GM18508 (cell line): ENCODE measurements around the gene OR51B2.
A peak's percentile ranks its signal among the peaks of the same experiment; 100 is the strongest.
"Not testable (repeated sequence)": the region's sequence is repeated elsewhere in the genome, so short reads cannot be mapped to it uniquely, and the experiment has no call there.

Experiments
- ATAC-seq: cut with Tn5 transposase; IDR thresholded peaks from one replicate; pipeline ENCODE4 v1.9.1; 2021; ENCODE audit warnings: moderate number of reproducible peaks; ENCODE audit not compliant: insufficient read depth, unreplicated experiment

Gene OR51B2

DNA sequence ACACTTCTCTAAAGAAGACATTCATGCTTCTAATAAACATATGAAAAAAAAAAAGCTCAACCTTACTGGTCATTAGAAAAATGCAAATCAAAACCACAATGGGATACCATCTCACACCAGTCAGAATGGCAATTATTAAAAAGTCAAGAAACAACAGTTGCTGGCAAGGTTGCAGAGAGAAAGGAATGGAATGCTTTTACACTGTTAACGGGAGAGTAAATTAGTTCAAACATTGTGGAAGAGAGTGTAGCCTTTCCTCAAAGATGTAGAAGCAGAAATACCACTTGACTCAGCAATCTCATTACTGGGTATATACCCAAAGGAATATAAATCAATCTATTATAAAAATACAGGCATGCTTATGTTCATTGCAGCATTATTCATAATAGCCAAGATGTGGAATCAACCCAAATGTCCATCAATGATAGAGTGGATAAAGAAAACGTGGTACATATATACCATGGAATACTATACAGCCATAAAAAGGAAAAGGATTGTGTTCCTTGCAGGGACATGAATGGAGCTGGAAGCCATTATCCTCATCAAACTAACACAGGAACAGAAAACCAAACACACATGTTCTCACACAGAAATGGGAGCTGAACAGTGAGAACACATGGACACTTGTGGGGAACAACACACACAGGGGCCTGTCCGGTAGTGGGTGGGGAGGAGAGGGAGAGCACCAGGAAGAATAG, 10.6 kb downstream of the OR51B2 start:
- ATAC-seq = not testable (repeated sequence)

DNA sequence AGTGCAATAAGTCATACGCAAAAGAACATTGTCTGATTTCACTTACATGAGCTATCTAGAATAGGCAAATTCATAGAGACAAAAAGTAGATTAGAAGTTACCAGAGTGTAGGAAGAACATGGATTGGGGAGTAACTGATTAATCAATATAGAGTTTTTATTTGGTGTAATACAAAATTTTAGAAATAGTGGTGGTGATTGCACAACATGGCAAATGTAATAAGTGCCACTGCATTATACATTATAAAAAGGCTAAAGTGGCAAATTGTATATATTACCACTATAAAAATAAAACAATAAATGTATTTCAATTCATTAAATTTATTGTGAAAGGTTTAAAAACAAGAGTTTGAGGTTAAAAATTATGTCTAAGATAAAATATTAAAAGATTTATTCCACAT, 13.7 kb downstream of the OR51B2 start:
- no peak for ATAC-seq

DNA sequence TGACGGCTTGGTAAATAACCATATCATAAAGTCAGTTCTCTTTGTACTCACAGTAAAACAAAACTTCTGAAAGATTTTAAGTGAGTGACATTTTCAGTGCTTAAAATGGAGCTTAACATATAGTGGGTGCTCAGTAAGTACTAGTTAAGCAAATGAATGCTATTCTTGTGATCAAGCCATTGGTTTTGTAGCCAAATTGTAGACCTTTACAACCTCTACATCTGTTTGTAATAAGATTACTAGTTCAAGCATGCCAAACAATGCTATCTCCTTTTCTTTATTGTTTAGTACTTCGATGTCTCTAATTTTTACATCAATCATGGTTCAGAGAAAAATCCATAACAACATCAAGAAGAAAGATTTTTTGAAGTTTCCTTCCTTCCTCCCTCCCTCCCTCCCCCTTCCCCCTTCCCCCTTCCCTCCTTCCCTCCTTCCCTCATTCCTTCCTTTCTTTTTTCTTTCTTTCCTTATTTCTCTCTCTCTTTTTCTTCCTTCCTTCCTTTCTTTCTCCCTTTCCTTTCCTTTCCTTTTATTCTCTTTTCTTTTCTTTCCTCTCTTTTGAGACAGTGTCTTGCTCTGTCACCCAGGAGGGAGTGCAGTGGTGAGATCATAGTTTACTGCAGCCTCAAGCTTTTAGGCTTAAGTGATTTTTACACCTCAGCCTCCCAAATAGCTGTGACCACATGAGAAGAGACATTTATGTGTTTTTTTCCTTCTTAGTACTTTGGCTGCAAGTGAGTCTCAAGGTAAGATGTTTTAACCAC, 16.7 kb downstream of the OR51B2 start:
- no peak for ATAC-seq

DNA sequence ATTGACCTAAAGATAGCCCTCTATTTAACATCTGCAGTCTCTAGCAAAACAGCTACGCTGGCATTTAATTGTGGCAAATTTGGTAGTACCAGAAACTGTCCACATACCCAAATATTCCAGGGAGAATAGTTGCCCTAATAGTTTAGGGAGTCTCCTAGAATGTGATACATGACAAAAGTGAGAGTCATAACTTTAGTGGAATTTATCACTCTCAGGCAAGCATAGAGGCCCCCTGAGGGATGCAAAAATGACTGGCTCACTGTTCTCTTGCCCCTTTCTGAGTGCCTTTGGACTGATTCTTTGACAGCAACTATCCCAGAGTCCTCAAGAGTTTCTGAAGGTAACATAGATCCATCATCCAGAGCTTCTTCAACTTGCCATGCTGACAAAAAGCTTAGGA, 20.1 kb downstream of the OR51B2 start:
- ATAC-seq = no peak

DNA sequence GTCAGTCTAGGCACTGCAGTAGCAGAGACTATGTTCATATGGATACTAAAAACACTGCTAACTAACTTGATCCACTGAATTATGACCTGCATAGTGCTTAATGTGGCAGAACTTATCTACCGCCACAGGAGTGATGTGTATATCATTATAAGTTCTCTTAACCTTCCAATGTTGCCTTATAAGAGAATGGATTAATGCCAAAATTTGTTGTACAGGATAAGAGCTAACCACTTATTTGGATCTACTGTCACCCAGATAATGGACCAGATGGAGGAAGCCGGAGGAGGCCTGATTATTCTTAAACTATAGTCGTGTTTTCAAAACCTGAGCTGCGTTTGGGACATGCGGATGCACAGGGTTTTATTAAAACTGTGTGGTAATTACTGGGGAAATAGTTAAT, 20.5 kb downstream of the OR51B2 start:
- no peak for ATAC-seq

DNA sequence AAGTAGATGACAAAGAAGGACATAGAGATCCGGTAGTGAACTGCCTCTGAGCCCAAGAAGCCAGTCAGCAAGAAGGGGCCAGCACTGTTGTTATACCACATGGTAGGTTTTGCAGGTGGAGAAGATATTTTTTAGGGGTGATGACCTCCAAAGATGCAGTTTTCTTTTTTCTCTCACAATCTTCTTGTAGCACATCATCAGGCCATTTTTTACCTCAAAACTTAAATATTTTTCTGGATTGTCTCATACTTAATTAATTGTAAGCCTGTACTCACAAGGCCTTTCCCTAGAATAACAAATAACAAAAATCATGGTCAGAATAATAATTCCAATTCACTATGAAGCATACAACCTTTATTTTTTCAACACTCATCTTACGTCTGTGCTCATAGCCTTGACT, 22.3 kb downstream of the OR51B2 start, which contains the start of gene OR51B4:
Gene OR51B4, minus strand, starts transcription at position 101 of the 400 bp plus-strand sequence. Its CDS starts 0 bp downstream, at position 101.
- no peak for ATAC-seq

DNA sequence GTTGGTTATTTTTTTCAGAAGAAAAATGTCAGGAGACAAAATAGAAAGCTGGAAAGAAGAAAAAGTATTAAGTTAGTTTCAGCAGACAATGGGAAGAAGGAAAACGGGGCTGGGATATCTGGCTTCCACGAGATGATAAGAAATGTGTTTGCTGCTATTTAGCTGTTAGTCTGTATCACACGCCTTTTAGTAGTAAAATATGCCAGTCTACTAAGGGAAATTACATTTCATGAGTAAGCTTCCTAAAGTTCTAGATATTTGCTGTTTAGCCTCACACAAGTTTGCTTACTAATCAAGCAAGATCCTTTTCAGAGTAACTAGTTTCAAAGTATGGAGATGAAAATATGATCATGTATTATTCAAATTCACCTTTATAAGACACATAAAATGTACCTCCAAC, 23.8 kb downstream of the OR51B2 start:
- no peak for ATAC-seq

DNA sequence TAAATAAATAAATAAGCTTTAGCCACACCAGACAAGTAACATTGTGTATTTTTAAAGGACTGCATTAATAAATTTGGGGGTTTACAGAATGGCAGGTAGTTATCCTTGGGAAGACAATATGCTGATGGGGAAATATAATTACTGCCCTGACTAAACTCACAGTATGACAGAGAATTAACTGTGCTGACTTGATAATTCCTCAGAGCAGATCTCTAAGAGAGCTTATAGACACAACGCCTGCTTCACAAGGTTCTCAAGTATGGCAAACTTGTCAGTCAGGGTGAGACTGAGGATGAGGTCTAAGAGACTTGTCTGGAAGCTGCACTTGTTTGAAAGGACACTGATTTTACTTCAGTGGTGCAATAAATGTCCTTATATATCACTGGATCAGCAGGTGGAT, 25.6 kb downstream of the OR51B2 start:
- ATAC-seq = no peak

DNA sequence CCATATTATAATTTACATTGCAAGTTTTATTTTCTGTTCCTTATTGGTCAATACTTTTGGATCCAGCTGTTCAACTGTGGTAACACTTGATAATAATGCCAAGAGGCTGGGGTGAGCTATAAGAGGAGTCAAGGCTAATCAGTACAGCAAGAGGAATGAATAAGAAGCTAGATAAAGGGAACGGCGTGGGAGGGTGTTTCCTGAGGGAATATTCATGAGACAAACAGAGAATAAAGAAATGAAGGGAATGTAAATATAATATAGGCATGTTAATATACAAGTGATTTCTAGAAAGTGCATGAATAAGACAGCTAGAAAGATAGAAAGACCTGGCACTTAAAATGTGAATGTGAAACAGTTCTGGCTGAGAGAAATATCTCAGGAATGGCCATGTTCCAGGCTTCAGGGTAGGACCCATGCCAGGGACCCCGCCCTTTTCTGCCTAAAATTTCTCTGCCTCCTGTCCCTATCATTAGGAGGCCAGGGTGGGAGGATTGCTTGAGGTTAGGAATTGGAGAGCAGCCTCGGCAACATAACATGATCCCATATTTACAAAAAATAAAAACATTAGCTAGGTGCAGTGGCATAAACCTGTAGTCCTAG, 26.3 kb downstream of the OR51B2 start:
- no peak for ATAC-seq

DNA sequence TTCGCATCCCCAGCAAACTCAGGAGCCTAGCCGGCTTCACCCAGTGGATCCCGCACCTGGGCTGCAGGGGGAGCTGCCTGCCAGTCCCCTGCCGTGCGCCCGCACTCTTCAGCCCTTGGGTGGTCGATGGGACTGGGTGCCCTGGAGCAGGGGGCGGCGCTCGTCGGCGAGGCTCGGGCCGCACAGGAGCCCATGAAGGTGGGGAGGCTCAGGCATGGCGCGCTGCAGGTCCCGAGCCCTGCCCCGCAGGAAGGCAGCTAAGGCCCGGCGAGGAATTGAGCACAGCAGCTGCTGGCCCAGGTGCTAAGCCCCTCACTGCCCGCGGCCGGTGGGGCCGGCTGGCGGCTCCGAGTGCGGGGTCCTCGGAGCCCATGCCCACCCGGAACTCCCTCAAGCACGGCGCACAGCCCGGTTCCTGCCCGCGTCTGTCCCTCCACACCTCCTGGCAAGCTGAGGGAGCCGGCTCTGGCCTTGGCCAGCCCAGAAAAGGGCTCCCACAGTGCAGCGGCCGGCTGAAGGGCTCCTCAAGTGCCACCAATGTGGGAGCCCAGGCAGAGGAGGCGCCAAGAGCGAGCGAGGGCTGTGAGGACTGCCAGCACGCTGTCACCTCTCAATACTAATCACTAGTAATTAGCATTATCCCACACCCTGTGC, 29.6 kb downstream of the OR51B2 start:
- ATAC-seq = not testable (repeated sequence)

DNA sequence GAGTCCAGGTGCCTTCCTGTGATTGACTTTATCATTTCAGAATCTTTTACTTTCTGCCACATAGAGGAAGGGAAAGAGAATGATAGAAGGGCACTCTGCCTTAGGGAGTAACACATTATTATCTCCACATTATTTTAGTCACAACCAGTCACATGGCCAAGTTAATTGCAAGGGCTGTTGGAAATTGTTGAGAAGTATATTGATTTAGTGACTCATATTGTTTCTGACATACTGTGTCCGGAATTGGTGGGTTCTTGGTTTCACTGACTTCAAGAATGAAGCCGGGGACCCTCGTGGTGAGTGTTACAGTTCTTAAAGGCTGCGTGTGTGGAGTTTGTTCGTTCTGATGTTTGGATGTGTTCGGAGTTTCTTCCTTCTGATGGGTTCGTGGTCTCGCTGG, 31.1 kb downstream of the OR51B2 start:
- ATAC-seq = no peak

DNA sequence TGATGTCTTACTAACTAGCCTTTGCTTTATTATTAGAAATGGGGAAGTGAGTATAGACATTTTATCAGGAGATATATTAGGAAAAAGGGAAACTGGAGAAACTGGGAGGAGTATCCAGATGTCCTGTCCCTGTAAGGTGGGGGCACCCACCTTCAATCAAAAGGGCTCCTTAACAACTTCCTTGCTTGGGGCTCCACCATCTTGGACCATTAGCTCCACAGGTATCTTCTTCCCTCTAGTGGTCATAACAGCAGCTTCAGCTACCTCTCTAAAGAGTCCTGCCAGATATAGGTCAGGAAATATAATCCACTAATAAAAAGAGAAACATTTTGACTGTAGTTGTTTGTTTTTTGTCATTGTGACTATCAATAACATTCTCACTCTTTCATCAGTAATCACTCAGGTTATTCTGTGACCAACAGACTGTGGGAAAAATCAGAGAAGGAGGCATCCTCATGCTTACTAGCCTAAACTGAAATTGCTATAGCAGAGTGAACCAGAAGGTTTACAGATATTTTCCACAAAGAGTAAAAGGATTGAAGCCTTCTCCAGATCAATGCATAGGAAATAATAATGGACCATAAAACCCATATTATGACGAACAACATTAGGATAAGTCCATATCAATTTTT, 32.8 kb downstream of the OR51B2 start:
- ATAC-seq = peak; percentile 81

DNA sequence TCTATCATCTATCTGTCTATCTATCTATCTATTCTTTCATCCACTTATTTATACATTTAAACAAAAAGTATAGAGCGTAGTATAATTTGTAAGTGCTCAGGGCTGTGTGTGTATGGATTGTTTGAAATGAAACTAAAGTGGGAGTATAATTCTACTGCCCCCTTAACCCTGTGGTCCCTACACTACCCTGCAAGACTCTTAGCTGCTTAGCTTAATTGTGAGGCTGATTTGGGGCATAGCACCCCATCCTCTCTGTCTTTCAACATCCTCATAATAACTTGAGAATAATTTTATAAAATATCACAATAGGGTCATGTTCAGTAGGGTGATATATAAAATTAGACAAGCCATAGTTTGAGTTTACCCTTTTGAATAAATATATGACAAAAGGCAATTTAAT, 34.0 kb downstream of the OR51B2 start:
- ATAC-seq = no peak

DNA sequence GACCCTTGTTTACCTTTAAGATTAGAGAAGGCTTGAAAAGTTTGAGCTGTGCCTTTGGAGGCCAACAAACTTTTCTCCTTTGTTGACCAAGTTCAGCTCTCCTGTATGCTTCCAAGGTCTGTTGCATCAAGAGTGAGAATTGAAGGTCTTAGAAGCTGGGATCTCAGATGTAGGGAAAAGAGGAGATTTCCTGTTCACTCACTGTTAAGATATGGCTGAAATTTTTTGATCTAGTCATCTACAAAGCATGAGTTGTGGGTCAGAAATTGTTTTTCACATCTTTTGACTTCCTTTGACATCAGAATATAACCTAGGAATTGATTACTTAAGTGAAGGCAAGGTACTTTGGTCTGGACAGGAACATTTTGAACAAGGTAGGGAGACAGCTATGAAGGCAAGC, 34.4 kb downstream of the OR51B2 start:
- ATAC-seq = no peak

DNA sequence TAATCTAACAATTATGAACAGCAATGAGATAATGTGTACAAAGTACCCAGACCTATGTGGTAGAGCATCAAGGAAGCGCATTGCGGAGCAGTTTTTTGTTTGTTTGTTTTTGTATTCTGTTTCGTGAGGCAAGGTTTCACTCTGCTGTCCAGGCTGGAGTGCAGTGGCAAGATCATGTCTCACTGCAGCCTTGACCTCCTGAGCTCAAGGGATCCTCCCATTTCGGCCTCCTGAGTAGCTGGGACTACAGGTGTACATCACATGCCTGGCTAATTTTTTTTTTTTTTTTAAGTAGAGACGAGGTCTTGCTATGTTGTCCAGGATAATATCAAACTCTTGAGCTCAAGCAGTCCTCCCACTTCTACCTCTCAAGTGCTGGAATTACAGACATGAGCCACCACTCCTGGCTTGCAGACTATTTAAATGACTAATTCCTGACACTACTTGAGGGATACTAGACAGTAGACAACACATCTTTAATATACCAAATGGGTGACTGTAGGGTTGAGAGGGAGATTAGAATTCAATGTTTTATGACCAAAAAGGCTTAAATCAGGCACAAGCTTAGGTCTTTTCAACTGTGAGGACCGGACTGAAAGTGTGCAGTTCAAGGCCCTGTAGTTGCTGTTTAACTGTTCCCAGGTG, 35.1 kb downstream of the OR51B2 start:
- no peak for ATAC-seq

DNA sequence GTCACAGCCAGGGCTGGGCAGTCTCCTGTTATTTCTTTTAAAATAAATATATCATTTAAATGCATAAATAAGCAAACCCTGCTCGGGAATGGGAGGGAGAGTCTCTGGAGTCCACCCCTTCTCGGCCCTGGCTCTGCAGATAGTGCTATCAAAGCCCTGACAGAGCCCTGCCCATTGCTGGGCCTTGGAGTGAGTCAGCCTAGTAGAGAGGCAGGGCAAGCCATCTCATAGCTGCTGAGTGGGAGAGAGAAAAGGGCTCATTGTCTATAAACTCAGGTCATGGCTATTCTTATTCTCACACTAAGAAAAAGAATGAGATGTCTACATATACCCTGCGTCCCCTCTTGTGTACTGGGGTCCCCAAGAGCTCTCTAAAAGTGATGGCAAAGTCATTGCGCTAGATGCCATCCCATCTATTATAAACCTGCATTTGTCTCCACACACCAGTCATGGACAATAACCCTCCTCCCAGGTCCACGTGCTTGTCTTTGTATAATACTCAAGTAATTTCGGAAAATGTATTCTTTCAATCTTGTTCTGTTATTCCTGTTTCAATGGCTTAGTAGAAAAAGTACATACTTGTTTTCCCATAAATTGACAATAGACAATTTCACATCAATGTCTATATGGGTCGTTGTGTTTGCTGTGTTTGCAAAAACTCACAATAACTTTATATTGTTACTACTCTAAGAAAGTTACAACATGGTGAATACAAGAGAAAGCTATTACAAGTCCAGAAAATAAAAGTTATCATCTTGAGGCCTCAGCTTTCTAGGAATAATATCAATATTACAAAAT, 35.8 kb downstream of the OR51B2 start:
- ATAC-seq = no peak

DNA sequence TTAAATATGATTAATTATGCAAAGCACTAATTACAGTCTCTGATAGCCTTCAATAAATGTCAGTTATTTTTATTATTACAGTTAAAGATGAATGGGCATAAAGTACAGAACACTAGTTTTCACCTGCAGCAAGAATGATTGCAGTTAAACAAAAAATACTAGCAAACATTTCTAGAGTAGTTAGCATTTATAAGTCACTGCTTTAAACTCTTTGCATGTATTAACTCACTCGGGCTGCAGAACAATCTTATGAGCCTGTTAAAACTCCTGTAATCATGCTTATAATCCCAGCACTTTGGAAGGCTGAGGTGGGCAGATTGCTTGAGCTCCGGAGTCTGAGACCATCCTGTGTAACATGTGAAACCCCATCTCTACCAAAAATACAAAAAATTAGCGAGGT, 37.2 kb downstream of the OR51B2 start:
- no peak for ATAC-seq

DNA sequence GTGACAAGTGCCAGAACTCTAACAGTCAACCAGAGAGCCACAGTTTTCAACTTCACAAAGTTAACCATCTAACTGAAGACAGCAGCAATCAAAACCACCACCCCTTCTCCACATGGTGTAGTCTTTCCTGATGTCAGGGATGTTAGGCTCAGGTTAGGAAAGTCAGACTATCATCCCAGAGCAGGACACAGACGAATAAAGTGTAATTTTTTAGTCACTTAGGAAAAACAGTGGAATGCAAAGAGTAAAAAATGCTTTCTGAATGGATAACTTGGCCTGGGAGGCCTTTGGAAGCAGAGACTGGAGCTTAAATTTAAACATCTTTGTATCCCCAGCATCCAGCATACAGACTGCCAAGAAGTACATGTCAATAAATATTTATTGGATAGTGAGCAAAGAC, 37.7 kb downstream of the OR51B2 start:
- no peak for ATAC-seq

DNA sequence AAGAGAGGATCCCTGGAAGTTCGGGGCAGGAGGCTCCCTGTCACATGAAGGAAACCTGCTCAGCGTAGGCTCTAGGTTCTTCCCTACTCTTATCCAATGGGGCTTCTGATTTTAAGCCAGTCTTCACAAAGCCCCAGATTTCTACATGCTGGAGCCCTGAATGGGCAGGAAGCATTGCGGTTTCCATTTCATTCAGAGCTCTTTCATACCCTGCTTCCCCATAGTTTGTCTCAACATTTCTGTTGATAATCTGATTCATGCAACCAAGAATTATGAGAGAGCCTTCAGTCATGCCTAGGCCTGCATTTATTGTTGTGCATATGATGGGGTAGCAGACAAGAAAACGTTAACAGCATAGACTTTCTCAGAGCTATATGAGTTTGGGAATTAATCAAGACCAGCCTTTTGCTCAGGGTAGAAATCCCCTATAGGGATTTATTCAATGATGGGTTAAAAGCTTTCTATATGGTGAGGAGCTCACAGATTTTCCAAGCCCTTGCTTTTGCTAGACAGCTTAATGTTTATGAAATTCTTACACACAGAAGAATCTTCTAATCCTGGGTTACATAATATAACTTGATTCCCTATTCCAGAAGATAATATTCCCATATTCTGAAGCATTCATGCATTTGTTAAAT, 38.3 kb downstream of the OR51B2 start:
- no peak for ATAC-seq
